K562 (cell line): Measurements from ENCODE around the gene TMEM234. TPM values are rescaled to one million over a fixed set of nuclear protein-coding genes. Genes with fewer than 3 reads are reported as not detected.

ENCODE experiments used
- ATAC-seq: fragments of 200-7000 bp; cut with Tn5 transposase; 3 replicates; pipeline ENCODE4 v1.9.1; 2020; ENCODE audit warnings: moderate library complexity
- BruUV-seq: library from RNA; stranded (reverse); fragments of 400-500 nt; replicated peaks from 2 replicates; lab custom pipeline; 2021; lab: Mats Ljungman, UMichigan
- CTCF ChIA-PET: fragments of 300-600 bp; formaldehyde crosslinking; extraction: SDS; loops from one replicate; lab custom pipeline; 2021; ENCODE audit warnings: low intra/inter-chr PET ratio; lab: Yijun Ruan, JAX
- POLR2A ChIA-PET: fragments of 300-600, 350-650 bp; sonication (Branson Sonifier 250); formaldehyde crosslinking; extraction: SDS; loops from one replicate; lab custom pipeline; 2021; ENCODE audit warnings: antibody characterized with exemption, inconsistent platforms; lab: Yijun Ruan, JAX
- DNase-seq, 4 experiments: peaks; one replicate each; pipeline versions ENCODE4 v3.0.0 to v3.0.0-alpha.2; 2011 to 2018; ENCODE audit warnings: low spot score in 3 of 4, mixed read lengths in 3 of 4; ENCODE audit errors: extremely low read depth in 1 of 4
- FAIRE-seq: peaks from 2 replicates; lab custom pipeline; 2011; peaks lifted over from hg19 to GRCh38; lab: Jason Lieb, UNC
- H2AFZ ChIP-seq: 2 replicates; pipeline ENCODE4 v1.6.0; 2011; ENCODE audit warnings: low read depth, low read length, control low read depth, inconsistent platforms
- H3K27ac ChIP-seq: fragments of 200-600 bp; 3 replicates; pipeline ENCODE4 v1.8.0; 2011; ENCODE audit warnings: low read depth, mild to moderate bottlenecking, control low read depth, inconsistent platforms, low read length, moderate library complexity, mixed read lengths; ENCODE audit errors: extremely low read depth
- H3K27me3 ChIP-seq, 2 experiments: fragments of 300-600 bp in 1 of 2; 2 replicates in 1 of 2; 3 replicates in 1 of 2; pipeline versions ENCODE4 v1.6.0 to v1.8.0; 2011; ENCODE audit warnings: inconsistent platforms in 2 of 2, low read length in 2 of 2, mild to moderate bottlenecking in 1 of 2, mixed read lengths in 1 of 2, moderate library complexity in 1 of 2; ENCODE audit not compliant: control insufficient read depth in 2 of 2, insufficient read depth in 2 of 2
- H3K36me3 ChIP-seq: fragments of 300-600 bp; 3 replicates; pipeline ENCODE4 v1.8.0; 2011; ENCODE audit warnings: mild to moderate bottlenecking, low read length, inconsistent platforms; ENCODE audit not compliant: control insufficient read depth, insufficient read depth
- H3K4me1 ChIP-seq, 2 experiments: fragments of 200-600 bp in 1 of 2; replicated peaks in 1 of 2; 2 replicates in 1 of 2; 3 replicates in 1 of 2; pipeline versions ENCODE4 v1.5.1 to v1.8.0; 2011; ENCODE audit warnings: inconsistent platforms in 2 of 2, low read length in 2 of 2, mild to moderate bottlenecking in 1 of 2, mixed read lengths in 1 of 2, moderate library complexity in 1 of 2; ENCODE audit not compliant: control insufficient read depth in 2 of 2, insufficient read depth in 2 of 2
- H3K4me2 ChIP-seq: 2 replicates; pipeline ENCODE4 v1.6.1; 2011; ENCODE audit warnings: low read length, control low read depth, inconsistent platforms, mixed read lengths; ENCODE audit not compliant: insufficient read depth
- H3K4me3 ChIP-seq: fragments of 200-600 bp; sonication (generic), shearing (Covaris generic); 2 replicates; pipeline ENCODE4 v1.5.1; 2016; ENCODE audit warnings: control low read depth, inconsistent platforms
- H3K79me2 ChIP-seq: fragments of 200-600 bp; 3 replicates; pipeline ENCODE4 v1.8.0; 2011; ENCODE audit warnings: low read length, inconsistent platforms; ENCODE audit not compliant: control insufficient read depth, insufficient read depth
- H3K9ac ChIP-seq, 2 experiments: 2 replicates each; pipeline versions ENCODE4 v1.6.0 to v1.6.1; 2011; ENCODE audit warnings: low read depth in 2 of 2, low read length in 2 of 2, control low read depth in 1 of 2, inconsistent platforms in 1 of 2, mild to moderate bottlenecking in 1 of 2, mixed read lengths in 1 of 2; ENCODE audit not compliant: insufficient read depth in 1 of 2
- H3K9me1 ChIP-seq: one replicate; pipeline ENCODE4 v1.6.0; 2011; ENCODE audit warnings: inconsistent platforms, mild to moderate bottlenecking, low read length, moderate library complexity; ENCODE audit not compliant: control insufficient read depth, insufficient read depth
- H3K9me3 ChIP-seq: replicated peaks from 2 replicates; pipeline ENCODE4 v1.5.1; 2011; ENCODE audit warnings: low read depth, low read length, inconsistent platforms; ENCODE audit not compliant: control insufficient read depth, insufficient read depth
- H4K20me1 ChIP-seq: replicated peaks from 2 replicates; pipeline ENCODE4 v1.6.1; 2011; ENCODE audit warnings: low read length, inconsistent platforms, mixed read lengths; ENCODE audit not compliant: control insufficient read depth, insufficient read depth
- CEBPG ChIP-seq, 3 experiments: fragments of 200-800 bp in 1 of 3; sonication (Bioruptor generic) in 1 of 3; sonication (generic) in 1 of 3; formaldehyde crosslinking in 1 of 3; IDR thresholded peaks in 2 of 3; conservative IDR thresholded peaks in 1 of 3; 2 replicates each; pipeline versions ENCODE4 v1.6.1 to v1.8.0; 2016 to 2022; ENCODE audit warnings: missing compliant biosample characterization in 2 of 3, missing genetic modification characterization in 2 of 3, mild to moderate bottlenecking in 1 of 3, missing genetic modification reagents in 1 of 3
- CHD1 ChIP-seq: fragments of 200-600 bp; sonication (generic); IDR thresholded peaks from one replicate; pipeline ENCODE4 v1.6.1; 2012; ENCODE audit warnings: mild to moderate bottlenecking, moderate library complexity, low read length, inconsistent platforms
- CREB3L1 ChIP-seq: fragments of 450-650 bp; IDR thresholded peaks from 2 replicates; pipeline ENCODE4 v1.6.1; 2014; ENCODE audit warnings: low read depth, mild to moderate bottlenecking, moderate library complexity, borderline replicate concordance
- EWSR1 ChIP-seq: fragments of 450-650 bp; IDR thresholded peaks from 2 replicates; pipeline ENCODE4 v1.6.1; 2018; ENCODE audit warnings: borderline replicate concordance, mild to moderate bottlenecking, low read depth, moderate library complexity; ENCODE audit not compliant: partially characterized antibody
- MLX ChIP-seq, 2 experiments: fragments of 450-650 bp in 1 of 2; sonication (generic) in 1 of 2; formaldehyde crosslinking; conservative IDR thresholded peaks; 2 replicates each; pipeline versions ENCODE4 v1.4.0 to v1.8.1; 2020 to 2022; ENCODE audit warnings: mild to moderate bottlenecking in 1 of 2, missing genetic modification reagents in 1 of 2
- MXI1 ChIP-seq: IDR thresholded peaks from 2 replicates; pipeline ENCODE4 v1.6.1; 2011; ENCODE audit warnings: low read depth, mild to moderate bottlenecking, improper control_type of control experiment, low read length
- NFIC ChIP-seq: fragments of 450-650 bp; IDR thresholded peaks from 2 replicates; pipeline ENCODE4 v1.6.1; 2017; ENCODE audit warnings: mild to moderate bottlenecking, inconsistent platforms
- PHF20 ChIP-seq: fragments of 450-650 bp; IDR thresholded peaks from 2 replicates; pipeline ENCODE4 v1.6.1; 2018; ENCODE audit not compliant: partially characterized antibody
- ZNF124 ChIP-seq: sonication (generic); formaldehyde crosslinking; IDR thresholded peaks from 2 replicates; pipeline ENCODE4 v1.8.1; 2022; ENCODE audit warnings: missing genetic modification reagents
- ZNF263 ChIP-seq: sonication (generic); formaldehyde crosslinking; IDR thresholded peaks from 2 replicates; pipeline ENCODE4 v1.8.0; 2022; ENCODE audit warnings: mild to moderate bottlenecking, missing genetic modification reagents, borderline replicate concordance
- ZNF384 ChIP-seq: IDR thresholded peaks from 2 replicates; pipeline ENCODE4 v1.6.1; 2012; ENCODE audit warnings: low read depth, low read length, improper control_type of control experiment
- ZNF584 ChIP-seq: fragments of 200-800 bp; sonication (Bioruptor generic); IDR thresholded peaks from 2 replicates; pipeline ENCODE4 v1.6.1; 2016; ENCODE audit warnings: low read depth, mild to moderate bottlenecking, missing genetic modification characterization, missing compliant biosample characterization
- WGBS: fragments of 100-300 bp; shearing (Covaris generic); methylation state at CpG from one replicate; pipeline ENCODE4 v1.1.6; 2016; ENCODE audit warnings: low coverage, mixed read lengths; ENCODE audit not compliant: insufficient coverage; ENCODE audit errors: missing lambda C conversion rate; 5-methylcytosine and 5-hydroxymethylcytosine counted together
- in situ Hi-C: fragments of 300-500 bp; cut with MboI; formaldehyde crosslinking; loops from 4 replicates; pipeline ENCODE4 v1.15.0; 2018; ENCODE audit warnings: inconsistent platforms, mixed read lengths
- intact Hi-C: fragments of 100-400 bp; cut with micrococcal nuclease; formaldehyde crosslinking; loops from 2 replicates; pipeline ENCODE4 v1.14.2; 2022
- polyA plus RNA-seq, 8 experiments: library from polyadenylated mRNA; depleted of rRNA in 4 of 8; stranded (reverse) in 5 of 8; unstranded in 3 of 8; fragments of >200 nt; fragmentation: Nextera tagmentation in 2 of 8; fragmentation: Illumina TruSeq in 1 of 8; extraction: Ambion mirVana in 2 of 8; extraction: Trizol in 1 of 8; gene quantifications; 2 replicates each; pipeline versions ENCODE4 v1.2.1 to v1.2.3, GENCODE V29; 2011 to 2014; ENCODE audit warnings: inconsistent platforms in 1 of 8, missing spikeins in 1 of 8
- total RNA-seq, 7 experiments: library from RNA; depleted of rRNA in 6 of 7; stranded (reverse); fragments of >200 nt in 6 of 7; fragmentation: Illumina TruSeq in 2 of 7; extraction: Trizol in 2 of 7; gene quantifications; 2 replicates each; pipeline versions ENCODE4 v1.2.1 to v1.2.3, GENCODE V29; 2011 to 2021; ENCODE audit warnings: low replicate concordance in 1 of 7

Gene TMEM234
- total and polyA plus RNA-seq, 9 of the 15 experiments (the other 6 are each of a cell fraction or from before 2014, with no cell fraction given): 5.0 to 12.9 (median 7.6) TPM

GRCh38 chr1:32184650-32185049 lies 37.5 kb downstream of the TMEM234 start:
- H3K9me3 ChIP-seq: no peaks in the 10 kb centered on the region
- H3K4me2 ChIP-seq: no peak overlapping the region
- DNase-seq (no peak), ATAC-seq (no peak), FAIRE-seq (no peak)
- no peaks in the 10 kb centered on the region for H3K27me3 ChIP-seq
- peak; percentile 55; the same call in 1 of the 2 replicates for TF ChIP-seq NFIC
- TF ChIP-seq CHD1: no peak
- no peak for TF ChIP-seq ZNF124
- no peak for TF ChIP-seq MXI1
- intact Hi-C loops: loop anchor here (5.0 to 10.0 kb wide), 2 partner anchors 57 to 170 kb away; partner anchors contain the start of gene KHDRBS1
- CTCF ChIA-PET: no interaction called here
- H3K9me1 ChIP-seq: peaks cover 4% of the 10 kb centered on the region
- H2AFZ ChIP-seq: no peak overlapping the region
- H3K36me3 ChIP-seq: peaks cover 85% of the 10 kb centered on the region
- POLR2A ChIA-PET: interaction anchor here (0.6 to 11.6 kb wide), 6 partner anchors 12 to 111 kb away, joined by 3 to 201 read pairs (median 3); partner anchors contain the start of genes CCDC28B, IQCC, KPNA6 and TMEM39B
- no peak overlapping the region for H3K4me3 ChIP-seq
- peak overlapping the region in 1 of 2 experiments; percentile 31; a peak in 1 of 4 replicates for H3K9ac ChIP-seq
- H3K79me2 ChIP-seq: peaks cover 68% of the 10 kb centered on the region
- peaks cover 16 to 23% of the 10 kb centered on the region in 2 experiments for H3K4me1 ChIP-seq
- H4K20me1 ChIP-seq: no peaks in the 10 kb centered on the region; the same call in 1 of the 2 replicates
- in situ Hi-C loops: no loop called here
- BruUV-seq: no TSS peak
- no peak overlapping the region; the same call in 2 of the 3 replicates for H3K27ac ChIP-seq

GRCh38 chr1:32182060-32182459 lies 40.1 kb downstream of the TMEM234 start:
- peak overlapping the region; percentile 83 to 97; a peak in 1 of 4 replicates for H3K9ac ChIP-seq
- DNase-seq: no peak
- WGBS: 89% methylated on average over 6 of the region's 6 CpGs
- H3K9me3 ChIP-seq: no peaks in the 10 kb centered on the region
- intact Hi-C loops (loop anchor here (5.0 to 10.0 kb wide), 2 partner anchors 55 to 167 kb away; partner anchors contain the start of gene KHDRBS1), in situ Hi-C loops (no loop called here)
- H3K27me3 ChIP-seq: no peaks in the 10 kb centered on the region
- BruUV-seq: no TSS peak
- CTCF ChIA-PET: no interaction called here
- H3K4me1 ChIP-seq: peaks cover 28 to 30% of the 10 kb centered on the region in 2 experiments
- H3K27ac ChIP-seq: peak overlapping the region; percentile 89; the same call in 1 of the 3 replicates
- no peak for FAIRE-seq
- H3K36me3 ChIP-seq: peaks cover 59% of the 10 kb centered on the region
- POLR2A ChIA-PET: interaction anchor here (0.6 to 11.6 kb wide), 10 partner anchors 8 to 92 kb away, joined by 3 to 201 read pairs (median 3); partner anchors contain the start of gene CCDC28B
- H3K79me2 ChIP-seq: peaks cover 69% of the 10 kb centered on the region
- peak overlapping the region; percentile 92 for H3K4me2 ChIP-seq
- H4K20me1 ChIP-seq: no peaks in the 10 kb centered on the region; the same call in 1 of the 2 replicates
- no peak for ATAC-seq
- H3K9me1 ChIP-seq: peaks cover 4% of the 10 kb centered on the region
- no peak overlapping the region for H2AFZ ChIP-seq
- H3K4me3 ChIP-seq: peak overlapping the region; percentile 77; the same call in 1 of the 2 replicates
- TF ChIP-seq ZNF384 (peak; percentile 4; the same call in 1 of the 2 replicates), ZNF263 (CRISPR knock-in tag) (no peak), ZNF584 (CRISPR knock-in tag) (no peak), MLX (CRISPR knock-in tag; conservative IDR thresholded peaks at IDR 0.05) (no peak), CREB3L1 (no peak), CEBPG (CRISPR knock-in tag; IDR thresholded peaks at IDR 0.05) (no peak), CEBPG (tag; conservative IDR thresholded peaks at IDR 0.05 in 1 of 2, IDR thresholded peaks at IDR 0.05 in 1 of 2) (no peak), PHF20 (no peak), EWSR1 (no peak)
